IMR-90 (cell line): ENCODE measurements around the gene RTKN. TPM values are rescaled to one million over a fixed set of nuclear protein-coding genes. Genes with fewer than 3 reads are reported as not detected.

Source experiments
- ATAC-seq: fragments of 200-7000 bp; cut with Tn5 transposase; 2 replicates; pipeline ENCODE4 v1.9.1; 2020; ENCODE audit warnings: low read depth, mild to moderate bottlenecking, moderate library complexity
- BruUV-seq: library from RNA; stranded (reverse); fragments of 400-500 nt; replicated peaks from 2 replicates; lab custom pipeline; 2021; lab: Mats Ljungman, UMichigan
- CTCF ChIA-PET: fragments of 300-600 bp; formaldehyde crosslinking; extraction: SDS; loops from one replicate; lab custom pipeline; 2021; ENCODE audit warnings: antibody characterized with exemption; lab: Yijun Ruan, JAX
- POLR2A ChIA-PET: fragments of 300-600 bp; sonication (Branson Sonifier 250); formaldehyde crosslinking; loops from one replicate; lab custom pipeline; 2022; ENCODE audit warnings: antibody characterized with exemption; ENCODE audit not compliant: unreplicated experiment; lab: Charles Lee
- DNase-seq: peaks from one replicate; pipeline ENCODE4 v3.0.0; 2013
- H2AFZ ChIP-seq: replicated peaks from 2 replicates; pipeline ENCODE3; 2013; ENCODE audit warnings: low read length, mild to moderate bottlenecking; ENCODE audit not compliant: poor library complexity
- H2AK5ac ChIP-seq: 2 replicates; pipeline ENCODE4 v1.6.1; 2013; ENCODE audit warnings: low read depth, low read length, inconsistent platforms
- H2AK9ac ChIP-seq: replicated peaks from 2 replicates; pipeline ENCODE3; 2013; ENCODE audit warnings: mild to moderate bottlenecking, low read depth, low read length, moderate library complexity; ENCODE audit not compliant: poor library complexity
- H2BK120ac ChIP-seq: 2 replicates; pipeline ENCODE4 v1.6.1; 2013; ENCODE audit warnings: low read depth, low read length, inconsistent platforms
- H2BK15ac ChIP-seq: 3 replicates; pipeline ENCODE4 v1.6.1; 2013; ENCODE audit warnings: low read depth, low read length, inconsistent platforms
- H2BK20ac ChIP-seq: 2 replicates; pipeline ENCODE4 v1.6.1; 2013; ENCODE audit warnings: low read depth, mild to moderate bottlenecking, inconsistent platforms, low read length, moderate library complexity
- H2BK5ac ChIP-seq: 2 replicates; pipeline ENCODE4 v1.6.1; 2013; ENCODE audit warnings: mild to moderate bottlenecking, low read depth, low read length, inconsistent platforms; ENCODE audit not compliant: poor library complexity, severe bottlenecking
- H3K14ac ChIP-seq: replicated peaks from 2 replicates; pipeline ENCODE4 v1.6.1; 2013; ENCODE audit warnings: low read depth, low read length, inconsistent platforms
- H3K18ac ChIP-seq: 2 replicates; pipeline ENCODE4 v1.6.1; 2013; ENCODE audit warnings: low read depth, low read length, control low read depth
- H3K23ac ChIP-seq: 2 replicates; pipeline ENCODE4 v1.6.1; 2013; ENCODE audit warnings: low read depth, low read length, inconsistent platforms
- H3K27ac ChIP-seq: 2 replicates; pipeline ENCODE4 v1.5.1; 2013; ENCODE audit warnings: mild to moderate bottlenecking, control low read depth, low read length; ENCODE audit not compliant: insufficient read depth
- H3K27me3 ChIP-seq: 2 replicates; pipeline ENCODE4 v1.6.1; 2013; ENCODE audit warnings: low read length; ENCODE audit not compliant: control insufficient read depth, insufficient read depth
- H3K36me3 ChIP-seq: 2 replicates; pipeline ENCODE4 v1.6.1; 2013; ENCODE audit warnings: low read length, mixed read lengths; ENCODE audit not compliant: control insufficient read depth, insufficient read depth
- H3K4ac ChIP-seq: 2 replicates; pipeline ENCODE4 v1.6.1; 2013; ENCODE audit warnings: low read depth, low read length, inconsistent platforms
- H3K4me1 ChIP-seq: 2 replicates; pipeline ENCODE4 v1.6.1; 2013; ENCODE audit warnings: low read length, mixed read lengths; ENCODE audit not compliant: control insufficient read depth, insufficient read depth
- H3K4me2 ChIP-seq: 2 replicates; pipeline ENCODE4 v1.6.1; 2013; ENCODE audit warnings: low read depth, mild to moderate bottlenecking, control low read depth, low read length, moderate library complexity
- H3K4me3 ChIP-seq: 2 replicates; pipeline ENCODE4 v1.5.1; 2013; ENCODE audit warnings: low read depth, mild to moderate bottlenecking, control low read depth, low read length, moderate library complexity; ENCODE audit not compliant: insufficient read depth
- H3K56ac ChIP-seq: 2 replicates; pipeline ENCODE4 v1.6.1; 2013; ENCODE audit warnings: low read length, inconsistent platforms; ENCODE audit not compliant: insufficient read depth; ENCODE audit errors: extremely low read depth
- H3K79me1 ChIP-seq, 2 experiments: 2 replicates each; pipeline ENCODE4 v1.6.1; 2013; ENCODE audit warnings: low read length in 2 of 2, inconsistent platforms in 1 of 2, low read depth in 1 of 2
- H3K9ac ChIP-seq: 2 replicates; pipeline ENCODE4 v1.6.1; 2013; ENCODE audit warnings: low read depth, low read length, control low read depth
- H3K9me1 ChIP-seq: 2 replicates; pipeline ENCODE4 v1.6.1; 2013; ENCODE audit warnings: low read length, inconsistent platforms; ENCODE audit not compliant: insufficient read depth
- H3K9me3 ChIP-seq: 2 replicates; pipeline ENCODE4 v1.6.1; 2013; ENCODE audit warnings: low read length; ENCODE audit not compliant: control insufficient read depth, insufficient read depth
- H4K20me1 ChIP-seq: 2 replicates; pipeline ENCODE4 v1.6.1; 2013; ENCODE audit warnings: low read length, inconsistent platforms; ENCODE audit not compliant: insufficient read depth
- H4K5ac ChIP-seq: 2 replicates; pipeline ENCODE4 v1.6.1; 2013; ENCODE audit warnings: mild to moderate bottlenecking, low read depth, low read length, control low read depth
- H4K8ac ChIP-seq, 2 experiments: 2 replicates each; pipeline ENCODE4 v1.6.1; 2013; ENCODE audit warnings: low read depth in 2 of 2, low read length in 2 of 2, control low read depth in 1 of 2, inconsistent platforms in 1 of 2
- H4K91ac ChIP-seq: 2 replicates; pipeline ENCODE4 v1.6.1; 2013; ENCODE audit warnings: low read depth, low read length, inconsistent platforms; ENCODE audit not compliant: insufficient read depth
- BHLHE40 ChIP-seq: fragments of 150-350 bp; IDR thresholded peaks from 2 replicates; pipeline ENCODE4 v1.6.1; 2016; ENCODE audit warnings: mild to moderate bottlenecking, low read depth, low read length
- CEBPB ChIP-seq: IDR thresholded peaks from 2 replicates; pipeline ENCODE4 v1.6.1; 2012; ENCODE audit warnings: low read depth, low read length, improper control_type of control experiment
- CHD1 ChIP-seq: IDR thresholded peaks from 2 replicates; pipeline ENCODE4 v1.6.1; 2012; ENCODE audit warnings: low read depth, low read length, improper control_type of control experiment
- CTCF ChIP-seq: conservative IDR thresholded peaks from 2 replicates; pipeline ENCODE4 v1.5.1; 2012; ENCODE audit warnings: mild to moderate bottlenecking, low read depth, low read length, improper control_type of control experiment
- FOS ChIP-seq: fragments of 150-350 bp; IDR thresholded peaks from 2 replicates; pipeline ENCODE4 v1.6.1; 2016; ENCODE audit warnings: low read depth, low read length
- MAFK ChIP-seq: IDR thresholded peaks from 2 replicates; pipeline ENCODE4 v1.6.1; 2012; ENCODE audit warnings: low read depth, low read length, improper control_type of control experiment
- MAZ ChIP-seq: IDR thresholded peaks from 2 replicates; pipeline ENCODE4 v1.6.1; 2012; ENCODE audit warnings: low read depth, mild to moderate bottlenecking, low read length, improper control_type of control experiment, moderate library complexity, borderline replicate concordance
- MXI1 ChIP-seq: IDR thresholded peaks from 2 replicates; pipeline ENCODE4 v1.6.1; 2012; ENCODE audit warnings: low read depth, mild to moderate bottlenecking, low read length, moderate library complexity, borderline replicate concordance
- NFE2L2 ChIP-seq: fragments of 150-350 bp; IDR thresholded peaks from 2 replicates; pipeline ENCODE4 v1.6.1; 2016; ENCODE audit warnings: low read depth, mild to moderate bottlenecking, low read length
- POLR2A ChIP-seq: IDR thresholded peaks from 2 replicates; pipeline ENCODE4 v1.6.1; 2012; ENCODE audit warnings: mild to moderate bottlenecking, low read depth, low read length
- RAD21 ChIP-seq: IDR thresholded peaks from 2 replicates; pipeline ENCODE4 v1.6.1; 2012; ENCODE audit warnings: low read length, improper control_type of control experiment
- RCOR1 ChIP-seq: IDR thresholded peaks from 2 replicates; pipeline ENCODE4 v1.6.1; 2012; ENCODE audit warnings: mild to moderate bottlenecking, low read length, improper control_type of control experiment; ENCODE audit not compliant: insufficient replicate concordance
- RFX5 ChIP-seq: IDR thresholded peaks from 2 replicates; pipeline ENCODE4 v1.8.0; 2012; ENCODE audit warnings: low read depth, mild to moderate bottlenecking, low read length, moderate library complexity
- SMC3 ChIP-seq: fragments of 150-350 bp; IDR thresholded peaks from 2 replicates; pipeline ENCODE4 v1.6.1; 2016; ENCODE audit warnings: low read depth, mild to moderate bottlenecking, antibody characterized with exemption, low read length, moderate library complexity
- USF2 ChIP-seq: fragments of 150-350 bp; IDR thresholded peaks from 2 replicates; pipeline ENCODE4 v1.6.1; 2017; ENCODE audit warnings: mild to moderate bottlenecking, antibody characterized with exemption, low read length, low read depth
- WGBS, 2 experiments: methylation state at CpG; one replicate each; pipeline versions ENCODE4 v1.1.5 to v1.1.7; 2013; ENCODE audit warnings: missing lambda C conversion rate in 2 of 2; ENCODE audit not compliant: insufficient read length in 1 of 2; ENCODE audit errors: extremely low coverage in 2 of 2; 5-methylcytosine and 5-hydroxymethylcytosine counted together
- dilution Hi-C: fragments of 300-500 bp; cut with HindIII; formaldehyde crosslinking; loops from one replicate; pipeline ENCODE4 v1.14.3; 2018; ENCODE audit warnings: low sequenced_read_pairs; ENCODE audit not compliant: unreplicated experiment
- in situ Hi-C: fragments of 300-500 bp; cut with MboI; formaldehyde crosslinking; loops from 3 replicates; pipeline ENCODE4 v1.14.3; 2019; ENCODE audit warnings: low sequenced_read_pairs, inconsistent platforms, mixed read lengths
- intact Hi-C: fragments of 100-400 bp; cut with micrococcal nuclease; formaldehyde crosslinking; loops from 2 replicates; pipeline ENCODE4 v1.10.0; 2022
- polyA plus RNA-seq, 3 experiments: library from polyadenylated mRNA; depleted of rRNA; stranded (reverse); fragments of >200 nt; gene quantifications; 2 replicates each; pipeline ENCODE4 v1.2.3, GENCODE V29; 2012; ENCODE audit warnings: low replicate concordance in 1 of 3
- total RNA-seq: library from RNA; depleted of rRNA; stranded (reverse); fragments of >200 nt; gene quantifications from 2 replicates; pipeline ENCODE4 v1.2.3, GENCODE V29; 2012

RTKN gene
- total and polyA plus RNA-seq, 2 of the 4 experiments (the other 2 are of a cell fraction) = 11.1 to 19.7 TPM

GRCh38 chr2:74439803-74440377 is 1.8 kb downstream of the RTKN start:
- Histone ChIP-seq H3K9ac (peak overlapping the region; percentile 83), H3K4me3 (peak overlapping the region; percentile 48), H2BK20ac (no peak overlapping the region), H2AK9ac (peak overlapping the region; percentile 99), H3K9me1 (peaks cover 21% of the 10 kb centered on the region), H3K4ac (peak overlapping the region; percentile 95), H3K4me2 (peak overlapping the region; percentile 89), H3K56ac (peak overlapping the region; percentile 67), H3K27ac (peak overlapping the region; percentile 66), H4K8ac (peak overlapping the region; percentile 87 to 94), H3K79me1 (peaks cover 23 to 48% of the 10 kb centered on the region in 2 experiments), H3K23ac (peak overlapping the region; percentile 91), H2BK15ac (peak overlapping the region; percentile 45; the same call in 1 of the 3 replicates), H4K20me1 (0 out of 2 replicates have a peak, but pooled peaks cover 3% of the 10 kb centered on the region), H4K91ac (peak overlapping the region; percentile 93), H2BK5ac (peak overlapping the region; percentile 52), H3K14ac (peak overlapping the region; percentile 93), H3K9me3 (no peaks in the 10 kb centered on the region), H4K5ac (peak overlapping the region; percentile 31), H3K18ac (peak overlapping the region; percentile 22), H3K36me3 (no peaks in the 10 kb centered on the region; the same call in 1 of the 2 replicates), H3K27me3 (peaks cover 2% of the 10 kb centered on the region; the same call in 1 of the 2 replicates), H2AFZ (peak overlapping the region; percentile 94), H2AK5ac (peak overlapping the region; percentile 95), H2BK120ac (peak overlapping the region; percentile 77), H3K4me1 (peaks cover 23% of the 10 kb centered on the region)
- peak; percentile 73 for ATAC-seq
- POLR2A ChIA-PET = interaction anchor here (0.9 kb wide), 1 partner anchor 15 kb away, joined by 4 read pairs; the partner anchor contains the start of gene INO80B
- dilution Hi-C loops (no loop called here), intact Hi-C loops (loop anchor here (1.0 kb wide), 1 partner anchor 14 kb away; no protein-coding TSS in a partner anchor), in situ Hi-C loops (no loop called here)
- 0% methylated on average over 4 of the region's 14 CpGs; no CpG with 5 or more reads in 1 of the 2 experiments for WGBS, 2 experiments
- peak; percentile 46 for DNase-seq
- CTCF ChIA-PET = no interaction called here
- BruUV-seq = no TSS peak
- TF ChIP-seq USF2 (no peak), SMC3 (no peak), CEBPB (no peak), CTCF (no peak), POLR2A (no peak), CHD1 (no peak), MXI1 (no peak), NFE2L2 (no peak), RAD21 (no peak), BHLHE40 (no peak), MAFK (no peak), RCOR1 (no peak), RFX5 (no peak), FOS (no peak), MAZ (no peak)
